Karpas-422 (cell line): ENCODE measurements around the gene RRAS2. TPM values are rescaled to one million over a fixed set of nuclear protein-coding genes. Genes with fewer than 3 reads are reported as not detected.

Source experiments
- DNase-seq: peaks from one replicate; pipeline ENCODE4 v3.0.0-alpha.2; 2015
- H2AFZ ChIP-seq: fragments of 200-600 bp; sonication (generic); 2 replicates; pipeline ENCODE4 v1.6.1; 2014; ENCODE audit warnings: antibody characterized with exemption, low read length, mixed read lengths
- H3K27ac ChIP-seq: fragments of 200-600 bp; sonication (generic); 2 replicates; pipeline ENCODE4 v1.5.1; 2014; ENCODE audit warnings: mild to moderate bottlenecking, low read length, moderate library complexity
- H3K27me3 ChIP-seq: fragments of 200-600 bp; sonication (generic); 2 replicates; pipeline ENCODE4 v1.6.1; 2014; ENCODE audit warnings: low read length, mixed read lengths
- H3K36me3 ChIP-seq: fragments of 200-600 bp; sonication (generic); 2 replicates; pipeline ENCODE4 v1.6.1; 2014; ENCODE audit warnings: low read length, mixed read lengths; ENCODE audit not compliant: insufficient read depth
- H3K4me1 ChIP-seq: fragments of 200-600 bp; sonication (generic); 2 replicates; pipeline ENCODE4 v1.6.1; 2014; ENCODE audit warnings: mild to moderate bottlenecking, low read length, mixed read lengths
- H3K4me2 ChIP-seq: fragments of 200-600 bp; sonication (generic); 2 replicates; pipeline ENCODE4 v1.6.1; 2014; ENCODE audit warnings: low read length, low read depth, mild to moderate bottlenecking; ENCODE audit not compliant: poor library complexity, severe bottlenecking
- H3K4me3 ChIP-seq: fragments of 200-600 bp; sonication (generic); 2 replicates; pipeline ENCODE4 v1.5.1; 2014; ENCODE audit warnings: mild to moderate bottlenecking, antibody characterized with exemption, low read length, mixed read lengths
- H3K79me2 ChIP-seq: fragments of 200-600 bp; sonication (generic); 2 replicates; pipeline ENCODE4 v1.6.1; 2014; ENCODE audit warnings: mild to moderate bottlenecking, low read length, mixed read lengths
- H3K9ac ChIP-seq: fragments of 200-600 bp; sonication (generic); 2 replicates; pipeline ENCODE4 v1.6.0; 2014; ENCODE audit warnings: low read length
- H3K9me2 ChIP-seq: fragments of 200-600 bp; sonication (generic), shearing (Covaris generic); replicated peaks from 2 replicates; pipeline ENCODE4 v1.6.0; 2014; ENCODE audit warnings: mild to moderate bottlenecking, low read length, moderate library complexity; ENCODE audit not compliant: insufficient read depth
- H3K9me3 ChIP-seq: fragments of 300-700, 200-600 bp; sonication (generic); 2 replicates; pipeline ENCODE4 v1.6.1; 2014; ENCODE audit warnings: low read length, mixed read lengths
- H4K20me1 ChIP-seq: fragments of 200-600 bp; sonication (generic); 2 replicates; pipeline ENCODE4 v1.6.1; 2014; ENCODE audit warnings: mild to moderate bottlenecking, antibody characterized with exemption, low read length, low read depth; ENCODE audit not compliant: insufficient read depth
- total RNA-seq: library from RNA; depleted of rRNA; stranded (reverse); fragments of >200 nt; shearing (Covaris generic); gene quantifications from 2 replicates; pipeline ENCODE4 v1.2.3, GENCODE V29; 2014; ENCODE audit warnings: low replicate concordance

Gene RRAS2
- total RNA-seq, 1 experiment from 2014 or later = 2.5 TPM

GRCh38 chr11:14390669-14391068, 31.7 kb upstream of the RRAS2 start:
- no peak overlapping the region for H3K4me2 ChIP-seq
- no peaks in the 10 kb centered on the region for H3K4me1 ChIP-seq
- H3K4me3 ChIP-seq = no peak overlapping the region
- H3K79me2 ChIP-seq = no peaks in the 10 kb centered on the region
- no peaks in the 10 kb centered on the region for H3K9me2 ChIP-seq
- no peak overlapping the region for H3K9ac ChIP-seq
- H3K9me3 ChIP-seq = no peaks in the 10 kb centered on the region
- DNase-seq = no peak
- no peak overlapping the region for H3K27ac ChIP-seq
- H3K27me3 ChIP-seq = no peaks in the 10 kb centered on the region
- no peak overlapping the region for H2AFZ ChIP-seq
- no peaks in the 10 kb centered on the region for H4K20me1 ChIP-seq
- no peaks in the 10 kb centered on the region for H3K36me3 ChIP-seq

GRCh38 chr11:14388352-14388751, 29.4 kb upstream of the RRAS2 start:
- H3K9me2 ChIP-seq = no peaks in the 10 kb centered on the region
- no peaks in the 10 kb centered on the region for H3K4me1 ChIP-seq
- no peaks in the 10 kb centered on the region for H4K20me1 ChIP-seq
- no peaks in the 10 kb centered on the region for H3K9me3 ChIP-seq
- no peak overlapping the region for H3K27ac ChIP-seq
- DNase-seq = no peak
- H2AFZ ChIP-seq = no peak overlapping the region
- no peak overlapping the region for H3K4me3 ChIP-seq
- no peak overlapping the region for H3K4me2 ChIP-seq
- H3K36me3 ChIP-seq = no peaks in the 10 kb centered on the region
- H3K27me3 ChIP-seq = no peaks in the 10 kb centered on the region
- no peak overlapping the region for H3K9ac ChIP-seq
- H3K79me2 ChIP-seq = no peaks in the 10 kb centered on the region

- no peak overlapping the region for H3K27ac ChIP-seq
- DNase-seq = no peak
- H3K36me3 ChIP-seq = no peaks in the 10 kb centered on the region
Observed at GRCh38 chr11:14386895-14387480, 28.0 kb upstream of the RRAS2 start.

GRCh38 chr11:14386081-14386480, 27.1 kb upstream of the RRAS2 start:
- H3K36me3 ChIP-seq = no peaks in the 10 kb centered on the region
- no peaks in the 10 kb centered on the region for H3K79me2 ChIP-seq
- no peak overlapping the region for H3K27ac ChIP-seq
- H3K9me3 ChIP-seq = no peaks in the 10 kb centered on the region
- H3K9me2 ChIP-seq = no peaks in the 10 kb centered on the region
- H3K4me3 ChIP-seq = no peak overlapping the region
- H3K27me3 ChIP-seq = no peaks in the 10 kb centered on the region
- H3K4me1 ChIP-seq = no peaks in the 10 kb centered on the region
- H3K9ac ChIP-seq = no peak overlapping the region
- H2AFZ ChIP-seq = no peak overlapping the region
- H4K20me1 ChIP-seq = no peaks in the 10 kb centered on the region
- no peak for DNase-seq
- H3K4me2 ChIP-seq = no peak overlapping the region

More at GRCh38 chr11:14386895-14387480, 28.0 kb upstream of the RRAS2 start:
- Histone ChIP-seq H3K79me2 (no peaks in the 10 kb centered on the region), H3K4me2 (no peak overlapping the region), H3K27me3 (no peaks in the 10 kb centered on the region), H4K20me1 (no peaks in the 10 kb centered on the region), H3K4me3 (no peak overlapping the region), H3K9ac (no peak overlapping the region), H2AFZ (no peak overlapping the region), H3K4me1 (no peaks in the 10 kb centered on the region), H3K9me2 (no peaks in the 10 kb centered on the region), H3K9me3 (no peaks in the 10 kb centered on the region)

- no peak for DNase-seq
- H3K4me1 ChIP-seq = no peaks in the 10 kb centered on the region
- no peak overlapping the region for H3K4me2 ChIP-seq
- H3K27ac ChIP-seq = no peak overlapping the region
- no peaks in the 10 kb centered on the region for H3K9me3 ChIP-seq
- H3K9ac ChIP-seq = no peak overlapping the region
- H4K20me1 ChIP-seq = no peaks in the 10 kb centered on the region
- H2AFZ ChIP-seq = no peak overlapping the region
- H3K4me3 ChIP-seq = no peak overlapping the region
- no peaks in the 10 kb centered on the region for H3K27me3 ChIP-seq
- H3K36me3 ChIP-seq = no peaks in the 10 kb centered on the region
- H3K9me2 ChIP-seq = no peaks in the 10 kb centered on the region
- H3K79me2 ChIP-seq = no peaks in the 10 kb centered on the region
Observed at GRCh38 chr11:14384338-14384737, 25.4 kb upstream of the RRAS2 start.

GRCh38 chr11:14381968-14382367, 23.0 kb upstream of the RRAS2 start:
- Histone ChIP-seq H4K20me1 (no peaks in the 10 kb centered on the region), H3K79me2 (no peaks in the 10 kb centered on the region)

GRCh38 chr11:14380947-14381561, 22.1 kb upstream of the RRAS2 start:
- Histone ChIP-seq H3K9me2 (no peaks in the 10 kb centered on the region), H3K4me3 (no peak overlapping the region), H3K4me1 (no peaks in the 10 kb centered on the region), H3K9ac (no peak overlapping the region), H3K36me3 (no peaks in the 10 kb centered on the region), H3K4me2 (no peak overlapping the region), H2AFZ (no peak overlapping the region), H3K27me3 (no peaks in the 10 kb centered on the region), H3K9me3 (no peaks in the 10 kb centered on the region), H4K20me1 (no peaks in the 10 kb centered on the region), H3K27ac (no peak overlapping the region), H3K79me2 (no peaks in the 10 kb centered on the region)
- no peak for DNase-seq

More at GRCh38 chr11:14381968-14382367, 23.0 kb upstream of the RRAS2 start:
- no peaks in the 10 kb centered on the region for H3K27me3 ChIP-seq
- H3K9me3 ChIP-seq = no peaks in the 10 kb centered on the region
- no peak for DNase-seq
- H3K4me2 ChIP-seq = no peak overlapping the region
- H3K4me1 ChIP-seq = no peaks in the 10 kb centered on the region
- H3K9me2 ChIP-seq = no peaks in the 10 kb centered on the region
- H2AFZ ChIP-seq = no peak overlapping the region
- no peak overlapping the region for H3K27ac ChIP-seq
- no peaks in the 10 kb centered on the region for H3K36me3 ChIP-seq
- no peak overlapping the region for H3K9ac ChIP-seq
- H3K4me3 ChIP-seq = no peak overlapping the region

GRCh38 chr11:14380125-14380936, 21.3 kb upstream of the RRAS2 start:
- H3K4me2 ChIP-seq = no peak overlapping the region
- H3K9me2 ChIP-seq = no peaks in the 10 kb centered on the region
- H3K27ac ChIP-seq = no peak overlapping the region
- no peaks in the 10 kb centered on the region for H3K9me3 ChIP-seq
- no peak for DNase-seq
- H3K4me3 ChIP-seq = no peak overlapping the region
- no peak overlapping the region for H2AFZ ChIP-seq
- H3K27me3 ChIP-seq = no peaks in the 10 kb centered on the region
- H3K36me3 ChIP-seq = no peaks in the 10 kb centered on the region
- no peaks in the 10 kb centered on the region for H3K79me2 ChIP-seq
- no peaks in the 10 kb centered on the region for H3K4me1 ChIP-seq
- no peaks in the 10 kb centered on the region for H4K20me1 ChIP-seq
- no peak overlapping the region for H3K9ac ChIP-seq
